ENCODE measurements around the gene TAPBP. TPM values are rescaled to one million over a fixed set of nuclear protein-coding genes. Genes with fewer than 3 reads are reported as not detected.

The TAPBP gene
- total and polyA plus RNA-seq, 2 of the 8 experiments (the other 6 are each of a cell fraction or from before 2014, with no cell fraction given), result 24.5 to 35.4 TPM

- TF ChIP-seq CTCF (IDR thresholded peaks at IDR 0.05; ENCODE audit: control extremely low read depth in 1 of 3, insufficient read depth in 1 of 3, low read depth in 1 of 3, low read length in 3 of 3) (no peak), POLR2AphosphoS5 (IDR thresholded peaks at IDR 0.05; ENCODE audit: low read depth, low read length) (no peak), CBX8 (IDR thresholded peaks at IDR 0.05; ENCODE audit: borderline replicate concordance, low read depth, low read length) (no peak), GTF2F1 (IDR thresholded peaks at IDR 0.05; ENCODE audit: borderline replicate concordance, low read depth, low read length) (no peak), BACH1 (IDR thresholded peaks at IDR 0.05; ENCODE audit: low read length) (no peak), TCF12 (IDR thresholded peaks at IDR 0.05; ENCODE audit: low read depth, low read length) (no peak), PHF8 (conservative IDR thresholded peaks at IDR 0.05; ENCODE audit: low read depth, low read length) (peak; percentile 42; the same call in 1 of the 2 replicates), CHD2 (IDR thresholded peaks at IDR 0.05; ENCODE audit: low read length) (no peak), CREB1 (IDR thresholded peaks at IDR 0.05) (0 out of 2 replicates have a peak, but pooled peaks have one; percentile 26), USF2 (IDR thresholded peaks at IDR 0.05; ENCODE audit: low read length) (peak; percentile 90), SIN3A (conservative IDR thresholded peaks at IDR 0.05 in 1 of 2, IDR thresholded peaks at IDR 0.05 in 1 of 2; ENCODE audit: low read depth in 1 of 2, low read length in 2 of 2) (no peak; a peak in 1 of 4 replicates), EGR1 (IDR thresholded peaks at IDR 0.05; ENCODE audit: borderline replicate concordance, low read depth, low read length) (peak; percentile 26; the same call in 1 of the 2 replicates), SP4 (IDR thresholded peaks at IDR 0.05; ENCODE audit: low read length) (peak; percentile 64; the same call in 1 of the 2 replicates), CTBP2 (IDR thresholded peaks at IDR 0.05; ENCODE audit: borderline replicate concordance, insufficient read depth, insufficient read length, low read length) (no peak), CHD1 (IDR thresholded peaks at IDR 0.05; ENCODE audit: low read depth, low read length) (no peak)
- TF ChIP-seq, protein P1, sequence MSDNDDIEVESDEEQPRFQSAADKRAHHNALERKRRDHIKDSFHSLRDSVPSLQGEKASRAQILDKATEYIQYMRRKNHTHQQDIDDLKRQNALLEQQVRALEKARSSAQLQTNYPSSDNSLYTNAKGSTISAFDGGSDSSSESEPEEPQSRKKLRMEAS (IDR thresholded peaks at IDR 0.05), result peak; percentile 61; the same call in 1 of the 2 replicates
- TF ChIP-seq, protein P2, sequence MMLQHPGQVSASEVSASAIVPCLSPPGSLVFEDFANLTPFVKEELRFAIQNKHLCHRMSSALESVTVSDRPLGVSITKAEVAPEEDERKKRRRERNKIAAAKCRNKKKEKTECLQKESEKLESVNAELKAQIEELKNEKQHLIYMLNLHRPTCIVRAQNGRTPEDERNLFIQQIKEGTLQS (IDR thresholded peaks at IDR 0.05; ENCODE audit: insufficient read depth, low read depth, low read length), result peak; percentile 70
- TF ChIP-seq, protein P3, sequence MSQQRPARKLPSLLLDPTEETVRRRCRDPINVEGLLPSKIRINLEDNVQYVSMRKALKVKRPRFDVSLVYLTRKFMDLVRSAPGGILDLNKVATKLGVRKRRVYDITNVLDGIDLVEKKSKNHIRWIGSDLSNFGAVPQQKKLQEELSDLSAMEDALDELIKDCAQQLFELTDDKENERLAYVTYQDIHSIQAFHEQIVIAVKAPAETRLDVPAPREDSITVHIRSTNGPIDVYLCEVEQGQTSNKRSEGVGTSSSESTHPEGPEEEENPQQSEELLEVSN (IDR thresholded peaks at IDR 0.05), result no peak
Measured at GRCh38 chr6:33297406-33297955, 16.4 kb downstream of the TAPBP start (continued).

Measured in H1 (cell line).